Measurements from ENCODE around the gene CMSS1. TPM values are rescaled to one million over a fixed set of nuclear protein-coding genes. Genes with fewer than 3 reads are reported as not detected.
A peak's percentile ranks its signal among the peaks of the same experiment; 100 is the strongest.

The CMSS1 gene
- total RNA-seq, 1 donor from 2014 or later: 9.2 TPM

DNA sequence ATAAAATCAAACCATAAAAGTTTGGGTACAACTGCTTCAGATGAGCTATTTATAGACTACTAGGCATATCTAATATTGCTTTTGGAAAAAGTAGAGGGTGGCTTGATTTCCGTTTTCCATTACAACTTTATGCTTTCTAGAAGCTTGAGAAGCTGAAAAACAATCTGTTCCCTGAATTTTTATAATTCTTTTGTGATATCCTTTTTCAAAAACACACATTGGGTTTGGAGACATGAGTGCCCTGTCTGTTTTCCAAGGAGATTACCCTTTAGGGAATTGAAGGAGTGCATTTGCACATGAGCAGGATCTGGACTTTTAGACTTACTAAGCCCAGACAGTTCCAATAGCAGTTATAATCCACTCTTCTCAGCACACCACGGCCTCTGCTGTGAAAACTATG lies 346.1 kb downstream of the CMSS1 start:
- H3K9me3 ChIP-seq: no peaks in the 10 kb centered on the region
- no peaks in the 10 kb centered on the region for H3K36me3 ChIP-seq
- DNase-seq (ENCODE audit: low spot score in 2 of 2): peak in 1 of 2 donors; percentile 81
- intact Hi-C loops (cut with DNase I): loop anchor here (5.0 kb wide), 3 partner anchors 196 to 321 kb away; no protein-coding TSS in a partner anchor
- no peaks in the 10 kb centered on the region for H3K27me3 ChIP-seq
- no peak overlapping the region for H3K4me3 ChIP-seq
- TF ChIP-seq, protein P1, sequence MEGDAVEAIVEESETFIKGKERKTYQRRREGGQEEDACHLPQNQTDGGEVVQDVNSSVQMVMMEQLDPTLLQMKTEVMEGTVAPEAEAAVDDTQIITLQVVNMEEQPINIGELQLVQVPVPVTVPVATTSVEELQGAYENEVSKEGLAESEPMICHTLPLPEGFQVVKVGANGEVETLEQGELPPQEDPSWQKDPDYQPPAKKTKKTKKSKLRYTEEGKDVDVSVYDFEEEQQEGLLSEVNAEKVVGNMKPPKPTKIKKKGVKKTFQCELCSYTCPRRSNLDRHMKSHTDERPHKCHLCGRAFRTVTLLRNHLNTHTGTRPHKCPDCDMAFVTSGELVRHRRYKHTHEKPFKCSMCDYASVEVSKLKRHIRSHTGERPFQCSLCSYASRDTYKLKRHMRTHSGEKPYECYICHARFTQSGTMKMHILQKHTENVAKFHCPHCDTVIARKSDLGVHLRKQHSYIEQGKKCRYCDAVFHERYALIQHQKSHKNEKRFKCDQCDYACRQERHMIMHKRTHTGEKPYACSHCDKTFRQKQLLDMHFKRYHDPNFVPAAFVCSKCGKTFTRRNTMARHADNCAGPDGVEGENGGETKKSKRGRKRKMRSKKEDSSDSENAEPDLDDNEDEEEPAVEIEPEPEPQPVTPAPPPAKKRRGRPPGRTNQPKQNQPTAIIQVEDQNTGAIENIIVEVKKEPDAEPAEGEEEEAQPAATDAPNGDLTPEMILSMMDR (IDR thresholded peaks at IDR 0.05): no peak
- H3K4me1 ChIP-seq: peaks cover 10 to 71% of the 10 kb centered on the region in 2 donors
- H3K27ac ChIP-seq: peak overlapping the region; percentile 91 to 92

DNA sequence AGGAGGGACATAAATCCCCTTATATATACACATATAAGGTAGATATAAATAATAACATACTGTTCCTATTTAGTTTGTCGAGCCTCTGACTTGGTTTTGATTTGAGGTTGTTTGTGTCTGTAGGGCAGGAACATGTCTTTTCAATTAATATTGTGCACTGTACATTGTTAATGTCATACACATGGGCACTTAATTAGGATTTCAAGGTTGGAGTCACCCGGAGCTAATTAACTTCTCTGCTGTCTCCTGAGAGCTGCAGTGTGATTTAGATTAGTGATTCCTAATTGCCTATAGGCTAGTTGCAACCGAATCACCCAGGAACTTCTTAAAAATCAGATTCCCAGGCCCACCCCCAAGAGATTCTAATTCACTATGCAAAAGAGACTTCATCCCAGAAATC lies 347.1 kb downstream of the CMSS1 start:
- TF ChIP-seq, protein P1 (IDR thresholded peaks at IDR 0.05): no peak
- Histone ChIP-seq H3K36me3 (no peaks in the 10 kb centered on the region), H3K27ac (peak overlapping the region; percentile 91 to 92), H3K9me3 (no peaks in the 10 kb centered on the region), H3K27me3 (no peaks in the 10 kb centered on the region), H3K4me1 (peaks cover 10 to 74% of the 10 kb centered on the region in 2 donors), H3K4me3 (no peak overlapping the region)
- intact Hi-C loops (cut with DNase I): loop anchor here (5.0 kb wide), 5 partner anchors 48 to 322 kb away; no protein-coding TSS in a partner anchor
- DNase-seq (ENCODE audit: low spot score in 2 of 2): no peak

DNA sequence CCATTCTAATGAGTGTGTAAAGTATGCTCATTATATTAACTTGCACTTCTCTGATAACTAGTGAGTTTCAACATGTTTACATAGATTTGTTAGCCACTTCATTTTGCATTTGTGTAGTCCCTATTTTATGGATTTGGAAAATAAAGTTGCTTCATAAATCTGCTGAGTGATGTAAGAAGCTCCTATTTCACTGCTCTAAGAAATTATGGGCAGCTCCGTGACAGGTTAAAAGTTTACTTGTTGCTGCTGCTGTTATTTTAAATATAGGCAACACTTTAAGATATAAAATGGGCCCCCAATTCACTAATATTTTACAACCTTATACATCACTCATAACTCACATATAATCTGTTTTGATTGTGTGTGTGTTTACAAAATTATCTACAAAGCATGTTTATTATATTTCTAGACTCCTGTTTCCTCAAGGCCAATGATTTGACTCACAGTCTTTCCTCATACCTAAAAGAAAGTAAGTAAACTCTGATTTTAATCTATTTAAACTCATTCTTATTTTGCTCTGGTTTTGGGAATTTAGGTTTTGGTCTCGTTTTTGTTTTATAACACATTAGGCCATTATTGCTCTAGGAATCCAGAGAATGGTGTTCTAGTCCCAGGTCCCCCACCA lies 348.4 kb downstream of the CMSS1 start:
- Histone ChIP-seq H3K27ac (peak overlapping the region; percentile 91 to 92), H3K4me3 (no peak overlapping the region), H3K36me3 (no peaks in the 10 kb centered on the region), H3K4me1 (peaks cover 7 to 64% of the 10 kb centered on the region in 2 donors), H3K27me3 (no peaks in the 10 kb centered on the region), H3K9me3 (no peaks in the 10 kb centered on the region)
- TF ChIP-seq, protein P1 (IDR thresholded peaks at IDR 0.05): no peak
- intact Hi-C loops (cut with DNase I): loop anchor here (5.0 kb wide), 2 partner anchors 46 to 81 kb away; no protein-coding TSS in a partner anchor
- no peak for DNase-seq (ENCODE audit: low spot score in 2 of 2)

DNA sequence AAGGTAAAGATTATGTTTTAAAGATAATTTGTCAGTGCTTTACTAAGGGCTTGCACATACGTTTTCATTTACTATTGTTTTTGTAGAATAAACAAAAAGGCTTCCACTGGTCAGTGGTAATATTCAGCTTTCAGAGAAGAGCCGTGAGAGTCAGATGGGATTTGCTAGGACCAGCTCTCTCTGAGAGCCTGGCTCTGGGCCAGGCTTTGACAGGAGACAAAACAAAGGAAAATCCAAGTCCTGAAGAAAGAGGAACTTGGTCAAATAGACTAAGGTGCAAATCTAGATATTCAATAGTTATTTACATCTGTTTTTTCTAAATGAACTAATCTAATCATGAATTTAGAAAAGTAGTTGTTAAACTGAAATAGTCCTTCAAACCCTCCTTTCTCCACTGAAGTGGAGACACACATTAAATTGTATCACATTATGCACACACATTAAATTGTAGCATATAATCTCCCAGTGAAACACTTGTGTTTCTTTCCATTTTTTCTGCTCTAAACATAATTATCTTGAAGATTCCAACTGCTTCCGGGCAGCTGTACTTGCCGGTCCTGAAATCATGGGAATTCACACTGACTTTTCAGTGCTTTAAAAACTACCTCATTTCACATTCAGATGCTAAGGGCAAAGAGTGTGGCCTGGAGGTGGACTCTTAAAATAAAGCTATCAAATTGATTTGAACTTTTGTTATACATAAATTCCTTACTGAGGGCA lies 351.7 kb downstream of the CMSS1 start:
- no peaks in the 10 kb centered on the region for H3K9me3 ChIP-seq
- peaks cover 6 to 39% of the 10 kb centered on the region in 2 donors for H3K4me1 ChIP-seq
- peak overlapping the region; percentile 7 to 25 for H3K27ac ChIP-seq
- H3K36me3 ChIP-seq: peaks cover 0 to 14% of the 10 kb centered on the region in 2 donors
- no peaks in the 10 kb centered on the region for H3K27me3 ChIP-seq
- intact Hi-C loops (cut with DNase I): loop anchor here (5.0 kb wide), 2 partner anchors 43 to 78 kb away; no protein-coding TSS in a partner anchor
- TF ChIP-seq, protein P1 (IDR thresholded peaks at IDR 0.05): no peak
- no peak for DNase-seq (ENCODE audit: low spot score in 2 of 2)
- no peak overlapping the region for H3K4me3 ChIP-seq

DNA sequence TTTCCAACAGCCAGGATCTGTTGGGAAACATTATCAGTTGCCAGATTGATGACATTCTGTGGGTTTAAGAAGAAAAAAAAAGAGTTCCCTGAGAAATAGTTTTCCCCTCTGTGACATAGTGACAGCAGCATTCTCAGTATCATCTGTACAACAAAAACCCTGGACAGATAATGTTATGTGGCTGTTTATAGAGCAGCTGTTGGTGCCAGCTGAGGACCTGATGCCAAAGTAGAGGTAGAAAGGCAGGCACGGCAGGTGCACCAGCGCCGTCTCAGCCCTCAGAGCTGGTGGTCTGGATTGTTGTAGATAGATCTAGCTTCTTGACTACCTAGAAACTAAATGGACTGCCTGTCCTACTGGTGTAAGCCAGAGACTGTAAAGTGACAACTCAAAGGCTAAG lies 352.8 kb downstream of the CMSS1 start:
- H3K27me3 ChIP-seq: no peaks in the 10 kb centered on the region
- intact Hi-C loops (cut with DNase I): no loop called here
- TF ChIP-seq, protein P1 (IDR thresholded peaks at IDR 0.05): no peak
- no peaks in the 10 kb centered on the region for H3K9me3 ChIP-seq
- H3K4me1 ChIP-seq: peaks cover 0 to 27% of the 10 kb centered on the region in 2 donors
- DNase-seq (ENCODE audit: low spot score in 2 of 2): no peak
- H3K27ac ChIP-seq: no peak overlapping the region
- peaks cover 0 to 14% of the 10 kb centered on the region in 2 donors for H3K36me3 ChIP-seq
- H3K4me3 ChIP-seq: no peak overlapping the region

Measured in ascending aorta (tissue), 2 donors.